GM03348 (cell line): ENCODE results near the gene SLC18A2.
A peak's percentile ranks its signal among the peaks of the same experiment; 100 is the strongest.
"Not testable (repeated sequence)": the region's sequence is repeated elsewhere in the genome, so short reads cannot be mapped to it uniquely, and the experiment has no call there.

Experiments used
- DNase-seq: peaks from one replicate; pipeline ENCODE4 v3.0.0; 2012; ENCODE audit warnings: low spot score

Gene SLC18A2

GRCh38 chr10:117240621-117241529, at the start of gene SLC18A2:
Gene SLC18A2 (plus strand): TSS chr10:117241114. CDS start chr10:117241694, 580 bp downstream.
- DNase-seq: no peak

GRCh38 chr10:117197189-117197588, 43.7 kb upstream of the SLC18A2 start, which contains the start of gene KCNK18:
Gene KCNK18 (plus strand): TSS chr10:117197489. CDS start chr10:117197489, 0 bp downstream.
- DNase-seq: no peak

GRCh38 chr10:117198088-117198487, 42.8 kb upstream of the SLC18A2 start:
- DNase-seq: no peak

- DNase-seq: no peak
Measured at GRCh38 chr10:117201826-117202225, 39.1 kb upstream of the SLC18A2 start.

GRCh38 chr10:117204316-117204715, 36.6 kb upstream of the SLC18A2 start:
- DNase-seq: no peak

- no peak for DNase-seq
Measured at GRCh38 chr10:117212176-117212575, 28.7 kb upstream of the SLC18A2 start.

- no peak for DNase-seq
Measured at GRCh38 chr10:117214401-117214800, 26.5 kb upstream of the SLC18A2 start.

- DNase-seq: no peak
Measured at GRCh38 chr10:117215079-117215478, 25.8 kb upstream of the SLC18A2 start.

GRCh38 chr10:117216028-117216427, 24.9 kb upstream of the SLC18A2 start:
- DNase-seq: no peak

- DNase-seq: peak; percentile 95
Measured at GRCh38 chr10:117216611-117217195, 24.2 kb upstream of the SLC18A2 start.

GRCh38 chr10:117217196-117217761, 23.6 kb upstream of the SLC18A2 start:
- DNase-seq: peak; percentile 42

- DNase-seq: no peak
Measured at GRCh38 chr10:117218654-117219053, 22.3 kb upstream of the SLC18A2 start.

GRCh38 chr10:117221156-117221711, 19.7 kb upstream of the SLC18A2 start:
- DNase-seq: no peak

GRCh38 chr10:117222552-117222951, 18.4 kb upstream of the SLC18A2 start:
- no peak for DNase-seq

- DNase-seq: no peak
Measured at GRCh38 chr10:117222976-117223692, 17.8 kb upstream of the SLC18A2 start.

GRCh38 chr10:117223693-117224430, 17.1 kb upstream of the SLC18A2 start:
- no peak for DNase-seq

GRCh38 chr10:117224881-117225280, 16.0 kb upstream of the SLC18A2 start:
- no peak for DNase-seq

GRCh38 chr10:117226813-117227451, 14.0 kb upstream of the SLC18A2 start:
- DNase-seq: peak; percentile 78

GRCh38 chr10:117228210-117228609, 12.7 kb upstream of the SLC18A2 start:
- no peak for DNase-seq

GRCh38 chr10:117230107-117230506, 10.8 kb upstream of the SLC18A2 start:
- not testable (repeated sequence) for DNase-seq
